Heart right ventricle (tissue), 16 donors: Measurements from ENCODE around the gene RPRD1B. TPM values are rescaled to one million over a fixed set of nuclear protein-coding genes. Genes with fewer than 3 reads are reported as not detected.
A peak's percentile ranks its signal among the peaks of the same experiment; 100 is the strongest.

Source experiments
- ATAC-seq, 8 donors: fragments of 200-7000 bp; cut with Tn5 transposase; one replicate each; pipeline ENCODE4 v1.9.1; 2020; ENCODE audit warnings: mild to moderate bottlenecking in 8 of 8, moderate library complexity in 8 of 8, moderate number of reproducible peaks in 1 of 8
- DNase-seq, 2 donors: peaks; one replicate each; pipeline ENCODE4 v3.0.0-alpha.2; 2020
- H3K27ac ChIP-seq, 10 donors: fragments of 200-600 bp; sonication (generic) in 2 of 10; one replicate each; pipeline versions ENCODE4 v1.5.0 to v1.8.0; 2020 to 2022; ENCODE audit warnings: mild to moderate bottlenecking in 3 of 10
- H3K27me3 ChIP-seq, 7 donors: fragments of 200-600 bp; one replicate each; pipeline ENCODE4 v1.8.0; 2021 to 2022; ENCODE audit warnings: mild to moderate bottlenecking in 2 of 7
- H3K36me3 ChIP-seq, 9 donors: fragments of 200-600 bp; sonication (generic) in 1 of 9; one replicate each; pipeline versions ENCODE4 v1.5.0 to v1.8.0; 2020 to 2022; ENCODE audit warnings: mild to moderate bottlenecking in 2 of 9
- H3K4me1 ChIP-seq, 9 donors: fragments of 200-600 bp; sonication (generic) in 1 of 9; one replicate each; pipeline versions ENCODE4 v1.5.0 to v1.8.0; 2020 to 2022; ENCODE audit warnings: mild to moderate bottlenecking in 4 of 9
- H3K4me3 ChIP-seq, 10 donors: fragments of 200-600 bp; sonication (generic) in 2 of 10; one replicate each; pipeline versions ENCODE4 v1.5.0 to v1.8.0; 2020 to 2022; ENCODE audit warnings: mild to moderate bottlenecking in 7 of 10, moderate library complexity in 2 of 10
- H3K9me3 ChIP-seq, 11 donors: fragments of 200-600 bp in 10 of 11; sonication (generic) in 2 of 11; one replicate each; pipeline versions ENCODE4 v1.5.0 to v1.8.0; 2013 to 2022; ENCODE audit warnings: mild to moderate bottlenecking in 2 of 11, control low read depth in 1 of 11, moderate library complexity in 1 of 11
- CTCF ChIP-seq, 9 donors: fragments of 200-600 bp; sonication (generic) in 2 of 9; IDR thresholded peaks; one replicate each; pipeline versions ENCODE4 v1.5.0 to v1.8.0; 2021 to 2022; ENCODE audit warnings: antibody characterized with exemption in 9 of 9, mild to moderate bottlenecking in 5 of 9, moderate library complexity in 1 of 9
- WGBS, 2 donors: extraction: QIAGEN DNeasy Blood & Tissue Kit; methylation state at CpG; one replicate each; pipeline ENCODE4 v1.1.7; 2013; ENCODE audit warnings: inconsistent platforms in 1 of 2; 5-methylcytosine and 5-hydroxymethylcytosine counted together
- intact Hi-C, 10 donors: fragments of 100-400 bp; cut with DNase I; formaldehyde crosslinking; loops; one replicate each; pipeline versions ENCODE4 v1.11.1 to v1.14.2; 2022
- polyA plus RNA-seq, 2 donors: library from polyadenylated mRNA; stranded (reverse); fragments of 200-250 nt; gene quantifications; one replicate each; pipeline ENCODE4 v1.2.3, GENCODE V29; 2013
- total RNA-seq, 10 donors: library from RNA; stranded (reverse); fragmentation: NEBNext Ultra II Directional in 3 of 10; extraction: Animal tissue kit (Norgen Biotek cat#: 25700) in 3 of 10; gene quantifications; one replicate each; pipeline versions ENCODE4 v1.2.1 to v1.2.4, GENCODE V29; 2021 to 2023
- donor health status: Arrhythmogenic right ventricular cardiomyopathy.
- donor health status: ischemic (EF 13 %, LVEDD 7.1; RV severe dilation, severe dysfunction).
- donor health status: healthy with polysubstance abuse.
- donor health status: DM: no; HTN: yes; CAD: no.
- donor health status: DM: no; HTN: no; CAD: no.
- donor health status: ischemic (EF 25% LVEDD 6.9; RV normal size, moderate dysfunction).
- donor health status: ischemic (EF 25% LVEDD 5.7; RV mildly dilated, moderate dysfunction).
- donor health status: healthy.
- donor health status: DM: yes; HTN: yes; CAD: no.
- donor health status: Ischemic cardiomyopathy.
- donor health status: ischemic (EF 35%, LVEDD 5.7; RV mildly dilated, moderate dysfunction).
- donor health status: nonischemic (EF 11% LVEDD 7.7; RV severe dilation, severe dysfunction).
- donor health status: DM: yes; HTN: yes; CAD: no.
- donor health status: PGD.
- donor health status: ischemic (EF 29% LVEDD 5.4; RV normal size, mild dysfunction).
- donor health status: nonischemic (EF 23%, LVEDD 6.1; RV moderate dilation, normal function).

RPRD1B gene
- total and polyA plus RNA-seq, 12 donors = 10.4 to 78.1 (median 47.3) TPM

GRCh38 chr20:38021087-38021772 lies 12.3 kb upstream of the RPRD1B start:
- Histone ChIP-seq H3K4me1 (peaks cover 0 to 19% (median 8%) of the 10 kb centered on the region in 9 donors), H3K27me3 (no peaks in the 10 kb centered on the region), H3K27ac (no peak overlapping the region), H3K9me3 (peaks cover 0 to 24% (median 13%) of the 10 kb centered on the region in 11 donors), H3K4me3 (no peak overlapping the region), H3K36me3 (peaks cover 0 to 34% (median 18%) of the 10 kb centered on the region in 9 donors)
- WGBS, 2 donors = 81 to 86% methylated on average over 2 of the region's 2 CpGs
- ATAC-seq (no peak), DNase-seq (no peak)
- intact Hi-C loops = no loop called here
- TF ChIP-seq CTCF (IDR thresholded peaks at IDR 0.05) = no peak

- H3K27me3 ChIP-seq = no peaks in the 10 kb centered on the region
- ATAC-seq (peak in 4 of 8 donors; percentile 29 to 67 (median 52)), DNase-seq (no peak)
- WGBS, 2 donors = 69 to 75% methylated on average over 5 of the region's 5 CpGs
- H3K4me1 ChIP-seq = peaks cover 0 to 19% (median 8%) of the 10 kb centered on the region in 9 donors
- H3K4me3 ChIP-seq = no peak overlapping the region
- peaks cover 0 to 16% (median 4%) of the 10 kb centered on the region in 9 donors for H3K36me3 ChIP-seq
- H3K27ac ChIP-seq = peak overlapping the region in 2 of 10 donors; percentile 9 to 28
- TF ChIP-seq CTCF (IDR thresholded peaks at IDR 0.05) = no peak
- intact Hi-C loops = no loop called here
- H3K9me3 ChIP-seq = peaks cover 0 to 9% (median 4%) of the 10 kb centered on the region in 11 donors
Observed at GRCh38 chr20:38023181-38024001, 10.2 kb upstream of the RPRD1B start.

- 75 to 82% methylated on average over 5 of the region's 5 CpGs for WGBS, 2 donors
- no peak overlapping the region for H3K4me3 ChIP-seq
- DNase-seq (no peak), ATAC-seq (no peak)
- peak overlapping the region in 1 of 10 donors; percentile 28 for H3K27ac ChIP-seq
- intact Hi-C loops = no loop called here
- peaks cover 0 to 8% (median 0%) of the 10 kb centered on the region in 9 donors for H3K36me3 ChIP-seq
- no peak for TF ChIP-seq CTCF (IDR thresholded peaks at IDR 0.05)
- peaks cover 0 to 27% (median 11%) of the 10 kb centered on the region in 9 donors for H3K4me1 ChIP-seq
- peaks cover 0 to 4% (median 0%) of the 10 kb centered on the region in 11 donors for H3K9me3 ChIP-seq
- no peaks in the 10 kb centered on the region for H3K27me3 ChIP-seq
Observed at GRCh38 chr20:38024496-38024895, 9.1 kb upstream of the RPRD1B start.

GRCh38 chr20:38029453-38029852 lies 4.1 kb upstream of the RPRD1B start:
- peaks cover 0 to 7% (median 0%) of the 10 kb centered on the region in 11 donors for H3K9me3 ChIP-seq
- no peak overlapping the region for H3K27ac ChIP-seq
- H3K27me3 ChIP-seq = no peaks in the 10 kb centered on the region
- DNase-seq = no peak
- 94 to 96% methylated on average over 3 of the region's 3 CpGs for WGBS, 2 donors
- intact Hi-C loops = no loop called here
- peaks cover 0 to 8% (median 0%) of the 10 kb centered on the region in 9 donors for H3K36me3 ChIP-seq
- no peak for TF ChIP-seq CTCF (IDR thresholded peaks at IDR 0.05)
- no peak overlapping the region for H3K4me3 ChIP-seq
- ATAC-seq = no peak
- H3K4me1 ChIP-seq = peaks cover 0 to 28% (median 22%) of the 10 kb centered on the region in 9 donors
